Right renal cortex interstitium (tissue), 3 donors: ENCODE data around the gene CPAMD8. TPM values are rescaled to one million over a fixed set of nuclear protein-coding genes. Genes with fewer than 3 reads are reported as not detected.
"Not testable (repeated sequence)": the region's sequence is repeated elsewhere in the genome, so short reads cannot be mapped to it uniquely, and the experiment has no call there.

ENCODE experiments used
- DNase-seq, 3 donors: peaks; one replicate each; pipeline ENCODE4 v3.0.0-alpha.2; 2013; ENCODE audit warnings: low read depth in 3 of 3, low spot score in 2 of 3
- polyA plus RNA-seq, 3 donors: library from polyadenylated mRNA; unstranded; fragments of 120-200 nt; gene quantifications; one replicate each; pipeline ENCODE4 v1.2.1, GENCODE V29; 2013; ENCODE audit not compliant: insufficient read length in 3 of 3

Gene CPAMD8
- polyA plus RNA-seq, 3 donors = 28.4 to 34.2 (median 28.7) TPM

- DNase-seq = no peak
Observed at GRCh38 chr19:16951529-16951928, 75.1 kb downstream of the CPAMD8 start.

DNA sequence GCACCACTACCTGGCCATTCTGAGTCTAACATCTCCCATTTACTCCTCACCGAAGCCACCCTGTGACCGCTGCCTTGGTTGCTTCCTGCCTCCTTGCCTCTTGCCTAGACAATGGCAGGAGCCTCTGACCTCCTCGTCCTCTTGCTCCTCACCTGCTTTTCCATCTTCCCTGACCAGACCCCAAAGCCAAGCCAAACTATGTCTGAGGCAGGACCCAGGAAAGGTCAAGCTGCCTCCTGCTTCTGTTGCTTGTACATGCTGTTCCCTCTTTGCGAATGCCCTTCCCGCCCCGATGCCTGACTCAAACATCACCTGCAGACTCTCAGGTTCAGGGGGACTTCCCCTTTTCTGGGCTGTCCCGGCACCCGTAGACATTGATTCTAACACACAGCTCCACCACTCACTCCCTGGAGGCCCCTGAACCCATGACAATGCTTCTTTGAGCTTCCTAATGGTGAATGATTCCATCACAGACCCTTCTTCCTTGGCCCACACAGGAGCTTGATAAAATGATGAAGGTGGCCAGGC lies 77.0 kb downstream of the CPAMD8 start:
- no peak for DNase-seq

DNA sequence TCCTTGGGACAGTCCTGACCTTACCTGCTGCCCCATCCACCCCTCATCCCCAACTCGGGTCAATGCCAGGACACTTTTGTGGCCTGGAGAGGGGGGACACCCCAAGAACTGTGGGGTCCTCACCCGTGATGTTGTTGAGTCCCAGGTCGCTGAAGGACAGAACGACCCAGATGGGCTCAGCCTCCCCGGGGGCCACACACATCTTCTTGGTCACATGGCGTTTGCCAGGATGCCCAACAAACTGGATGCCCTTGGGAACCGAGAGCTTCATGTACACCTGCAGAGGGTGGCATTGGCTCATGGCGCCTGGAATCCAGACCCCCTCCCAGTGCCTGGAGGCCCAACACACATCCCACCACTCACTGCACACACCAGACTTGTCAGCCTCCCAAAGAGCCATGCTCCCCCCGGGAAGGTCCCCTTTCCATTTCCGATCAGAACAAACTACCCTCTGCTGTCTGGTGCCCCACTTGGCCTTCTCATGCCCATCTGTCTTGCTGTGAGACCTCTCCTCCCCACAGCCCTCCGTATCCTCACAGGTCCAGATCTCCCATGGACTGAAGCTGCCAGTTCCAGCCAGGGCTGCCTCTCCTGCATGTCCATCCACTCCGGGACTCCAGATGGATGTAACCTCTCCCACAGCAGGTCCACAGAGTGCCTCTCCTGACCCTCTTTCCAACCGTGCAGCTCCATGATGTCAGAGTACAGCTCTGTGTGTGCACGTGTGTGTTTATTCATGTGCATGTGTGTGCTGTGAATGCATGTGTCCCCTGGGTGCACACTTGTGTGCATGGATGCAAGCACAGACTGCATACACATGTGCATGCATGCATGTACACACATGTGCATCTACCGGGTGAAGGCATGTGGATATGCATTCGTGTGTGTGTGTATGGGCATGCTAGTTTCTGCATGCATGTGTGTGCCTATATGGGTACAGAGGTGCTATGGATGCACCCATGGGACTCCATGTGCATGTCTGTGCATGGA lies 79.4 kb downstream of the CPAMD8 start:
- DNase-seq = no peak

DNA sequence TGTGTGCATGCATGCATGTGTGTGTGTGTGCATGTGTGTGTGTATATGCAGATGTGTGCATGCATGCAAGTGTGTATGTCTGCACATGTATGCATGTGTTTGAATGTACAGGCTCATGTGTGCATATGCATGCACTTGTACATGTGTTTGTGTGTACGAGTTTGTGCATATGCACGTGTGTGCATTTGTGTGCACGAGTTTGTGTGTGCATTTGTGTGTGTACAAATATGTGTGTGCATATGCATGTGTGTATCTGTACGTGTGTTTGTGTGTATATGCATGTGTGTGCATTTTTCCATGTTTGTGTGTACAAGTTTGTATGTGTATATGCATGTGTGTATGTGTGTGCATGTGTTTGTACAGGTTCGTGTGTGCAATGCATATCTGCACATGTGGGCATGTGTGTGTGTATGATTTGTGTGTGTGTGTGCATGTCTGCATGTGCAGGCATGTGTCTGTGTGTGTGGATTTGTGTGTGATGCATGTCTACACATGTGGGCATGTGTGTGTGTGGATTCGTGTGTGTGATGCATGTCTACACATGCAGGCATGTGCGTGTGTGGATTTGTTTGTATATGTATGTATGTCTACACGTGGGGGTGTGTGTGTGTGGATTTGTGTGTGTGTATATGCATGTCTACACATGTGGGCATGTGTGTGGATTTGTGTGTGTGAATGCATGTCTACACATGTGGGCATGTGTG lies 80.7 kb downstream of the CPAMD8 start:
- DNase-seq = no peak

- no peak for DNase-seq
Observed at GRCh38 chr19:16945364-16945714, 81.3 kb downstream of the CPAMD8 start.

GRCh38 chr19:16944626-16945363 lies 81.8 kb downstream of the CPAMD8 start:
- DNase-seq = no peak

DNA sequence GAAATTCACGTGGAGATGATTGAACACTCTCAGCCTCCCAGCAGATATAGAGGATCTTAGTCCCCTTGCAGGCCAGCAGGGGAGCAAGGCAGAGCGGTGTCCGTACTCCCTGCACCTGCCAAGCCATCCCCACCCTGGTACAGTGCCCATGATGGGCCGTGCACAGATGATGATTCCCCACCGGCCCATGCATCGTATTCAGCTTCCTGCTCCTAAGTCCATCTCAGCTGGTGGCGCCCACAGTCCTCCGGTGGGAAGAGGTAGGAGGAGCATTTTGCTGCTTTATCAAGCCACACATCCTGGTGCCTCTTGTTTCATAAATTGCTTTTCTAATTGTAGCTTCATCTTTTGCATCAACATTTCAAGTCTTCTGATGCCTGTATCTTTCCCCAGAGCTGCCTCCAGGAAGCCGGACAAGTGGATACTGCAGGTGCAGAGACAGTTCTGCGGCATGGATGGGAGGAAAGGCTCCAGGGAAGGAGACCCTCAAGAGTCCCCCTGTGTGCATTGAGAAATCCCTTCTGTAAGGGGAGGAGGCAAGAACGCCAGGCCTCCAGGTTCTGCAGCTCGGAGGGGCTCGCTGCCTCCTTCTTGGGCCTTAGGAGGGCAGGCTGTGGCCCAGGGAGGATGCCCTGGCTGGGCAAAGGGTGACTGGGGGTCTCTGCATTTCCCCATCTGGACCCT lies 82.5 kb downstream of the CPAMD8 start:
- no peak for DNase-seq

DNA sequence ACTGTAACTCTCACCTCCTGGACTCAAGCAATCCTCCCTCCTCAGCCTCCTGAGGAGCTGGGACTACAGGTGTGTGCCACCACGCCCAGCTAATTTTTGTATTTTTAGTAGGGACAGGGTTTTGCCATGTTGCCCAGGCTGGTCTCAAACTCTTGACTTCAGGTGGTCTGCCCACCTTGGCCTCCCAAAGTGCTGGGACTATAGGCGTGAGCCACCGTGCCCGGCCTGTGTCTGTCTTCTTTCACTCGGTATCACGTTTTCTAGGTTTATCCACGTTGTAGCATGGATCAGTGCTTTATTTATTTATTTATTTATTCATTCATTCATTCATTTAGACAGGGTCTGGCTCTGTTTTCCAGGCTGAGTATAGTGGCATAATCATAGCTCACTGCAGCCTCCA lies 83.5 kb downstream of the CPAMD8 start:
- not testable (repeated sequence) for DNase-seq

GRCh38 chr19:16942583-16942982 lies 84.0 kb downstream of the CPAMD8 start:
- DNase-seq = no peak

DNA sequence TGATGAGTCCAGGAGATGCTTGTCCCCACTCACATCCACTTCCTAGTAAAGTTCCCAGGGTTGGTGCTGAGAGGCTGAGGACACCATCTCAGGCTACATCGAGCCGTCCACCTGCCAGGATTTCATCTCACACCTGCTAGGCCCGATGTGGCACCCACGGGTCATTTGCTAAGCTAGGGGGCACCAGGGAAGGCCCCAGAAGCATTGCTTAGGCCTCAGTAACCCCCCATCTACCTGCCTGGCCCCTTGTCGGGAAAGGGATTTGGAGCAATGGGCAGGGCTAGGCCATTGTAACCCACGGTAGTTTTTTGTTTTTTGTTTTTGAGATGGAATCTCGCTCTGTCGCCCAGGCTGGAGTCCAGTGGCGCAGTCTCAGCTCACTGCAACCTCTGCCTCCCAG lies 86.0 kb downstream of the CPAMD8 start:
- DNase-seq = no peak

- not testable (repeated sequence) for DNase-seq
Observed at GRCh38 chr19:16940063-16940462, 86.5 kb downstream of the CPAMD8 start.

DNA sequence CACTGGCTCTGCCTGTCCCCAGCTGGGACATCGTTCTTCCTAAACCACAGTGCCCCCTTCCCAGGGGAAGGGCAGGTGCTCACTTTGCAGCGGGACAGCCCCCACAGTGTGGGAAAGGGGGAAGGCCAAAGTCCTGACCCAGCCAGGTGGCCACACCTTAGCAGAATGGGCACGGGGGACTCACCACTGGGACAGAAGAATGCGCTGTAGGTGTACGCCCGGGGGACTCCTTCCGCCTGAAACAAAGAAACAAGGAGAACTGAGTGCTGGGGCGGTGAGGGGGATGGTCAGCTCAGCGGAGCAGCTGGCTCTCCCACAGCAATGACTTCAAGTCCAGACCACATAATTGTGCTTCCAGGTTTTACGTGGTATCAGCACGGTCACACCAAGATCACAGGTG lies 88.4 kb downstream of the CPAMD8 start:
- DNase-seq = no peak

DNA sequence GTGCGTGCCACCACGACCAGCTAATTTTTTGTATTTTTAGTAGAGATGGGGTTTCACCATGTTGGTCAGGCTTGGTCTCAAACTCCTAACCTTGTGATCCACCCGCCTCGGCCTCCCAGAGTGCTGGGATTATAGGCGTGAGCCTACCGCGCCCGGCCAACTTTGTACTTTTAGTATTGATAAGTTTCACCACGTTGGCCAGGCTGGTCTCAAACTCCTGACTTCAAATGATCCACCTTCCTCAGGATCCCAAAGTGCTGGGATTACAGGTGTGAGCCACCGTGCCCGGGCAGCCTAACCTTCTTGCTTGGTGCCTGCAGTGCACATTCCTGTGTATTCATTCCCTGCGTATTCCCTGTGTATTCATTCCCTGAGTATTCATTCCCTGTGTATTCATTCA lies 88.8 kb downstream of the CPAMD8 start:
- DNase-seq = not testable (repeated sequence)

- no peak for DNase-seq
Observed at GRCh38 chr19:16936901-16937300, 89.7 kb downstream of the CPAMD8 start.

DNA sequence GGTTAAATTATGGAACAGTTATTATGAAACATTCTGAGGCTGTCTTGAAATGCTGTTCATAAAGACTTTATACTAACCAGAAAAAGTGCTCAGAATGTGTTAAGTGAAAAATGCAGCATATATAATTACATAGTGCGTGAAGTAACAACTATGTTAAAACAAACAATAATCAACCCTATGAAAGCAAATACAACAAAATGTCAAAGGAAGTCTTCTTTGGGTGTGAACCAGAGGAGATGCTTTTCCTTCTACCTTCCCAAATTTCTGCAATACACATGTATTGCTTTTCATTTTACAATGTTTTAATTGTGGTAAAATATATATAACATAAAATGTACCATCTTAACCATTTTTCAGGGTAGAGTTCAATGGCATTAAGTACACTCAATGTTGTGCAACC lies 92.1 kb downstream of the CPAMD8 start:
- no peak for DNase-seq

- no peak for DNase-seq
Observed at GRCh38 chr19:16931306-16931705, 95.3 kb downstream of the CPAMD8 start.

GRCh38 chr19:16930753-16931152 lies 95.9 kb downstream of the CPAMD8 start:
- no peak for DNase-seq

- no peak for DNase-seq
Observed at GRCh38 chr19:16928916-16929315, 97.7 kb downstream of the CPAMD8 start.

DNA sequence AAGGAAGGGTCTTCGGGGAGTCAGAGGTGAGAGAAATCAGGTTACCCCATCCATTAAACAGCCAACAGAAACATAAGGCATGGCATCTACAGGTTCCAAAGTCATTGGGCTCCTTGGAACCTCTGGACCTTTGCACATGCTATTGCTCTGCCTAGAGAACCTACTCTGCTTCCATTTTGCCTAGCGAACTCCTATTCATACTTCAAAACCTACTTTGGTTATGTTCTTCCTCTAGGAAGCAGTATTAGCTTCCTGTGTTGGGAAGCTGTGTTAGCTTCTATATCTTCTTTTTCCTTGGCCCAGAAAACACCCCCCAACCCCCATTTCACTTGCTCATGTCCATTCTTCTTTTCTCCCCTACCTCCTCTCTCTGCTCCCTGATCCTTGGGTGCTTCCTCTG lies 98.3 kb downstream of the CPAMD8 start:
- DNase-seq = no peak

GRCh38 chr19:16927883-16928282 lies 98.7 kb downstream of the CPAMD8 start:
- DNase-seq = no peak
